SK-N-SH (cell line): Measurements from ENCODE around the gene CPNE1. TPM values are rescaled to one million over a fixed set of nuclear protein-coding genes. Genes with fewer than 3 reads are reported as not detected.

Source experiments
- CTCF ChIA-PET: fragments of 300-600, 350-600 bp; formaldehyde crosslinking; extraction: SDS; loops from one replicate; lab custom pipeline; 2021; lab: Yijun Ruan, JAX
- POLR2A ChIA-PET: fragments of 350-600 bp; sonication (Branson Sonifier 250); formaldehyde crosslinking; extraction: SDS; loops from one replicate; lab custom pipeline; 2020; ENCODE audit warnings: antibody characterized with exemption, inconsistent platforms; lab: Yijun Ruan, JAX
- DNase-seq: peaks from one replicate; pipeline ENCODE4 v3.0.0; 2012
- H2AFZ ChIP-seq: fragments of 200-600 bp; sonication (generic); 2 replicates; pipeline ENCODE4 v1.8.1; 2016; ENCODE audit warnings: antibody characterized with exemption, mild to moderate bottlenecking, low read depth
- H3F3A ChIP-seq: fragments of 200-600 bp; sonication (generic); replicated peaks from 2 replicates; pipeline ENCODE3; 2016; ENCODE audit warnings: antibody characterized with exemption, mild to moderate bottlenecking; ENCODE audit not compliant: insufficient read depth
- H3K27ac ChIP-seq, 2 experiments: fragments of 200-500 bp in 1 of 2; fragments of 200-600 bp in 1 of 2; sonication (Bioruptor generic) in 1 of 2; sonication (generic), shearing (Covaris generic) in 1 of 2; 2 replicates each; pipeline versions ENCODE4 v1.5.1 to v1.6.1; 2014 to 2016; ENCODE audit warnings: low read depth in 2 of 2, inconsistent platforms in 1 of 2, low read length in 1 of 2, mild to moderate bottlenecking in 1 of 2, mixed read lengths in 1 of 2
- H3K27me3 ChIP-seq: fragments of 200-600 bp; sonication (generic), shearing (Covaris generic); 2 replicates; pipeline ENCODE4 v1.6.1; 2016; ENCODE audit warnings: mixed run types; ENCODE audit not compliant: insufficient read depth
- H3K36me3 ChIP-seq, 2 experiments: fragments of 200-500 bp in 1 of 2; fragments of 200-600 bp in 1 of 2; sonication (Bioruptor generic) in 1 of 2; sonication (generic) in 1 of 2; replicated peaks in 1 of 2; 2 replicates each; pipeline versions ENCODE3 to v1.5.1; 2014 to 2016; ENCODE audit warnings: low read length in 1 of 2, mild to moderate bottlenecking in 1 of 2; ENCODE audit not compliant: insufficient read depth in 2 of 2, control insufficient read depth in 1 of 2
- H3K4me1 ChIP-seq, 2 experiments: fragments of 200-500 bp in 1 of 2; fragments of 200-600 bp in 1 of 2; sonication (Bioruptor generic) in 1 of 2; sonication (generic), shearing (Covaris generic) in 1 of 2; 2 replicates each; pipeline versions ENCODE4 v1.5.1 to v1.6.1; 2014 to 2016; ENCODE audit warnings: low read depth in 1 of 2, low read length in 1 of 2, mixed run types in 1 of 2; ENCODE audit not compliant: insufficient read depth in 2 of 2, control insufficient read depth in 1 of 2
- H3K4me2 ChIP-seq: fragments of 200-600 bp; sonication (generic), shearing (Covaris generic); 2 replicates; pipeline ENCODE4 v1.6.1; 2017; ENCODE audit warnings: mixed run types
- H3K4me3 ChIP-seq, 2 experiments: fragments of 200-500 bp in 1 of 2; fragments of 200-600 bp in 1 of 2; sonication (Bioruptor generic) in 1 of 2; sonication (generic), shearing (Covaris generic) in 1 of 2; 2 replicates each; pipeline versions ENCODE4 v1.5.1 to v1.8.1; 2014 to 2016; ENCODE audit warnings: low read depth in 2 of 2, inconsistent platforms in 1 of 2, low read length in 1 of 2, mild to moderate bottlenecking in 1 of 2, mixed read lengths in 1 of 2, moderate library complexity in 1 of 2
- H3K79me2 ChIP-seq: fragments of 200-600 bp; sonication (generic); 2 replicates; pipeline ENCODE4 v1.8.1; 2017; ENCODE audit warnings: mild to moderate bottlenecking; ENCODE audit not compliant: insufficient read depth
- H3K9ac ChIP-seq: fragments of 200-600 bp; sonication (generic); 2 replicates; pipeline ENCODE4 v1.6.1; 2017; ENCODE audit warnings: mixed run types
- H3K9me2 ChIP-seq: fragments of 200-600 bp; sonication (generic); 2 replicates; pipeline ENCODE4 v1.6.1; 2017; ENCODE audit warnings: mixed run types
- H3K9me3 ChIP-seq: fragments of 200-600 bp; sonication (generic); 2 replicates; pipeline ENCODE4 v1.6.1; 2017; ENCODE audit warnings: mixed run types, mild to moderate bottlenecking, moderate library complexity
- H4K20me1 ChIP-seq: fragments of 200-600 bp; sonication (generic); 2 replicates; pipeline ENCODE4 v1.6.1; 2017; ENCODE audit warnings: mild to moderate bottlenecking, mixed run types; ENCODE audit not compliant: insufficient read depth
- EP300 ChIP-seq, 2 experiments: IDR thresholded peaks; 2 replicates each; pipeline versions ENCODE4 v1.4.0 to v1.6.1; 2012; ENCODE audit warnings: borderline replicate concordance in 1 of 2, low read depth in 1 of 2, low read length in 1 of 2
- FOSL2 ChIP-seq: IDR thresholded peaks from 2 replicates; pipeline ENCODE4 v1.4.0; 2012; ENCODE audit warnings: low read depth, mild to moderate bottlenecking, moderate library complexity, borderline replicate concordance
- FOXJ3 ChIP-seq: sonication (generic); formaldehyde crosslinking; IDR thresholded peaks from 2 replicates; pipeline ENCODE4 v1.5.1; 2020; ENCODE audit warnings: mild to moderate bottlenecking, missing genetic modification reagents
- GABPA ChIP-seq: IDR thresholded peaks from 2 replicates; pipeline ENCODE4 v1.4.0; 2012; ENCODE audit warnings: low read depth, mild to moderate bottlenecking
- GATA2 ChIP-seq: sonication (generic); formaldehyde crosslinking; IDR thresholded peaks from 2 replicates; pipeline ENCODE4 v1.5.0; 2020; ENCODE audit warnings: mild to moderate bottlenecking, missing genetic modification reagents
- JUND ChIP-seq: IDR thresholded peaks from 2 replicates; pipeline ENCODE4 v1.4.0; 2012
- NFIC ChIP-seq: IDR thresholded peaks from 2 replicates; pipeline ENCODE4 v1.4.0; 2012; ENCODE audit warnings: borderline replicate concordance
- RCOR1 ChIP-seq: fragments of 150-350 bp; IDR thresholded peaks from 2 replicates; pipeline ENCODE4 v1.6.1; 2017; ENCODE audit warnings: antibody characterized with exemption, low read length
- RFX5 ChIP-seq: IDR thresholded peaks from 2 replicates; pipeline ENCODE4 v1.6.1; 2012; ENCODE audit warnings: mild to moderate bottlenecking, improper control_type of control experiment, low read length
- SIN3A ChIP-seq: IDR thresholded peaks from 2 replicates; pipeline ENCODE4 v1.6.1; 2012; ENCODE audit warnings: low read depth, mild to moderate bottlenecking, low read length, moderate library complexity, borderline replicate concordance
- TAF1 ChIP-seq: IDR thresholded peaks from 2 replicates; pipeline ENCODE4 v1.6.1; 2012; ENCODE audit warnings: low read depth, mild to moderate bottlenecking, low read length, moderate library complexity, borderline replicate concordance
- YY1 ChIP-seq: IDR thresholded peaks from 2 replicates; pipeline ENCODE4 v1.4.0; 2012; ENCODE audit warnings: low read depth, mild to moderate bottlenecking
- WGBS: methylation state at CpG from one replicate; pipeline ENCODE4 v1.1.6; 2017; ENCODE audit warnings: low lambda C conversion rate; 5-methylcytosine and 5-hydroxymethylcytosine counted together
- polyA plus RNA-seq, 3 experiments: library from polyadenylated mRNA; depleted of rRNA; stranded (reverse); fragments of >200 nt; gene quantifications; 2 replicates each; pipeline ENCODE4 v1.2.3, GENCODE V29; 2012
- TF ChIP-seq, protein P1 (sequence below): fragments of 150-350 bp; IDR thresholded peaks from 2 replicates; pipeline ENCODE4 v1.6.1; 2016; ENCODE audit warnings: mild to moderate bottlenecking, low read depth, low read length

The CPNE1 gene
- polyA plus RNA-seq, 1 of the 3 experiments (the other 2 are of a cell fraction), result 279 TPM

DNA sequence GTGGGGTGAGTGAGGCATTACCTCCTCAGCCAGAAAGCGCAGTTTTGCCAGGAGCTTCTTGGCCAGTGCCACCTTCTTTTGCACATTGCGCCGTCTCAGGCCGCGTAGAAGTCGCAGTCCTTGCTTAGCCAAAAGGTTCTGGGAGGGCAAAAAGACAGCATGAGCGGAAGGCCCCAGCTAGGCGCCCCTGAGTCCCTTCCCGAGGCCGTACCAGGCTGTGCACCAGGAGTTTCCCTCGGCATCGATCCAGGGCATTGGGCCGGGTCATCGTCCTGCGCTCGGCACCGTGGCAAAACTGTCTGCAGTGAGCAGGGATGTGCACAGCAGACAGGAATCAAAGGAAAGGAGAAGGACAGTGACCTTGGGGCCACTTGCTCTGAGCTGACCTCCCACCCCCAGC lies 69.2 kb downstream of the CPNE1 start:
- Histone ChIP-seq H3K4me1 (peaks cover 0 to 2% of the 10 kb centered on the region in 2 experiments; a peak in 1 of 4 replicates), H3K9me3 (no peaks in the 10 kb centered on the region), H4K20me1 (no peaks in the 10 kb centered on the region), H3K4me3 (no peak overlapping the region), H3K79me2 (no peaks in the 10 kb centered on the region), H3K27ac (no peak overlapping the region), H3K36me3 (no peaks in the 10 kb centered on the region), H3K27me3 (no peaks in the 10 kb centered on the region), H3K9me2 (no peaks in the 10 kb centered on the region), H3F3A (no peaks in the 10 kb centered on the region), H2AFZ (no peak overlapping the region), H3K4me2 (no peak overlapping the region), H3K9ac (no peak overlapping the region)
- WGBS, result 88% methylated on average over 15 of the region's 17 CpGs
- CTCF ChIA-PET, result interaction anchor here (0.9 to 2.3 kb wide), 5 partner anchors 10 to 34 kb away, joined by 3 to 8 read pairs (median 5); no protein-coding TSS in a partner anchor
- POLR2A ChIA-PET, result no interaction called here
- DNase-seq, result no peak
- TF ChIP-seq TAF1 (no peak), JUND (no peak), RCOR1 (no peak), YY1 (no peak), RFX5 (no peak), FOSL2 (no peak), EP300 (IDR thresholded peaks at IDR 0.05; ENCODE audit: borderline replicate concordance in 1 of 2, low read depth in 1 of 2, low read length in 1 of 2) (no peak)
- TF ChIP-seq, protein P1, sequence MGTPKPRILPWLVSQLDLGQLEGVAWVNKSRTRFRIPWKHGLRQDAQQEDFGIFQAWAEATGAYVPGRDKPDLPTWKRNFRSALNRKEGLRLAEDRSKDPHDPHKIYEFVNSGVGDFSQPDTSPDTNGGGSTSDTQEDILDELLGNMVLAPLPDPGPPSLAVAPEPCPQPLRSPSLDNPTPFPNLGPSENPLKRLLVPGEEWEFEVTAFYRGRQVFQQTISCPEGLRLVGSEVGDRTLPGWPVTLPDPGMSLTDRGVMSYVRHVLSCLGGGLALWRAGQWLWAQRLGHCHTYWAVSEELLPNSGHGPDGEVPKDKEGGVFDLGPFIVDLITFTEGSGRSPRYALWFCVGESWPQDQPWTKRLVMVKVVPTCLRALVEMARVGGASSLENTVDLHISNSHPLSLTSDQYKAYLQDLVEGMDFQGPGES, result no peak

GRCh38 chr20:35592339-35592974 lies 72.2 kb downstream of the CPNE1 start:
- H3K9me2 ChIP-seq, result no peaks in the 10 kb centered on the region
- TF ChIP-seq YY1 (no peak), GATA2 (CRISPR knock-in tag) (no peak), GABPA (no peak), FOXJ3 (CRISPR knock-in tag) (no peak), NFIC (no peak), SIN3A (no peak)
- H3K9me3 ChIP-seq, result no peaks in the 10 kb centered on the region
- no peaks in the 10 kb centered on the region for H3F3A ChIP-seq
- H3K4me3 ChIP-seq, result no peak overlapping the region
- no peak overlapping the region for H2AFZ ChIP-seq
- no peak overlapping the region for H3K9ac ChIP-seq
- H3K79me2 ChIP-seq, result no peaks in the 10 kb centered on the region
- WGBS, result 36% methylated on average over 2 of the region's 2 CpGs
- no peak overlapping the region for H3K27ac ChIP-seq
- ChIA-PET CTCF (no interaction called here), POLR2A (no interaction called here)
- no peak for DNase-seq
- no peak overlapping the region for H3K4me2 ChIP-seq
- H3K27me3 ChIP-seq, result no peaks in the 10 kb centered on the region
- H3K36me3 ChIP-seq, result no peaks in the 10 kb centered on the region
- H4K20me1 ChIP-seq, result no peaks in the 10 kb centered on the region
- peaks cover 0 to 2% of the 10 kb centered on the region in 2 experiments; a peak in 1 of 4 replicates for H3K4me1 ChIP-seq
